ENCODE data around the gene UST.

GRCh38 chr6:149006671-149007070 lies 259.8 kb downstream of the UST start:
- TF ChIP-seq, protein P1, sequence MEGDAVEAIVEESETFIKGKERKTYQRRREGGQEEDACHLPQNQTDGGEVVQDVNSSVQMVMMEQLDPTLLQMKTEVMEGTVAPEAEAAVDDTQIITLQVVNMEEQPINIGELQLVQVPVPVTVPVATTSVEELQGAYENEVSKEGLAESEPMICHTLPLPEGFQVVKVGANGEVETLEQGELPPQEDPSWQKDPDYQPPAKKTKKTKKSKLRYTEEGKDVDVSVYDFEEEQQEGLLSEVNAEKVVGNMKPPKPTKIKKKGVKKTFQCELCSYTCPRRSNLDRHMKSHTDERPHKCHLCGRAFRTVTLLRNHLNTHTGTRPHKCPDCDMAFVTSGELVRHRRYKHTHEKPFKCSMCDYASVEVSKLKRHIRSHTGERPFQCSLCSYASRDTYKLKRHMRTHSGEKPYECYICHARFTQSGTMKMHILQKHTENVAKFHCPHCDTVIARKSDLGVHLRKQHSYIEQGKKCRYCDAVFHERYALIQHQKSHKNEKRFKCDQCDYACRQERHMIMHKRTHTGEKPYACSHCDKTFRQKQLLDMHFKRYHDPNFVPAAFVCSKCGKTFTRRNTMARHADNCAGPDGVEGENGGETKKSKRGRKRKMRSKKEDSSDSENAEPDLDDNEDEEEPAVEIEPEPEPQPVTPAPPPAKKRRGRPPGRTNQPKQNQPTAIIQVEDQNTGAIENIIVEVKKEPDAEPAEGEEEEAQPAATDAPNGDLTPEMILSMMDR (IDR thresholded peaks at IDR 0.05), result no peak
- TF ChIP-seq POLR2A (IDR thresholded peaks at IDR 0.05), result no peak

Measured in right lobe of liver (tissue), 4 donors.